Endothelial cell (in vitro differentiated cells): ENCODE results near the gene NR1H2. TPM values are rescaled to one million over a fixed set of nuclear protein-coding genes. Genes with fewer than 3 reads are reported as not detected.

Source experiments
- DNase-seq: peaks from one replicate; pipeline ENCODE4 v3.0.0; 2021; ENCODE audit warnings: low spot score
- H3K27ac Mint-ChIP-seq: one replicate; pipeline ENCODE4 v1.8.0; 2021; ENCODE audit warnings: mixed read lengths, inconsistent platforms; ENCODE audit not compliant: unreplicated experiment
- H3K27me3 Mint-ChIP-seq: one replicate; pipeline ENCODE4 v1.8.0; 2021; ENCODE audit warnings: mild to moderate bottlenecking, moderate library complexity, mixed read lengths, inconsistent platforms; ENCODE audit not compliant: unreplicated experiment
- H3K36me3 Mint-ChIP-seq: one replicate; pipeline ENCODE4 v1.8.0; 2021; ENCODE audit warnings: mild to moderate bottlenecking, low read depth, mixed read lengths, inconsistent platforms; ENCODE audit not compliant: unreplicated experiment
- H3K4me1 Mint-ChIP-seq: one replicate; pipeline ENCODE4 v1.8.0; 2021; ENCODE audit warnings: mild to moderate bottlenecking, mixed read lengths, inconsistent platforms; ENCODE audit not compliant: unreplicated experiment
- H3K4me3 Mint-ChIP-seq: one replicate; pipeline ENCODE4 v1.8.0; 2021; ENCODE audit warnings: mild to moderate bottlenecking, mixed read lengths, inconsistent platforms; ENCODE audit not compliant: unreplicated experiment
- H3K9me3 Mint-ChIP-seq: one replicate; pipeline ENCODE4 v1.8.0; 2021; ENCODE audit warnings: mixed read lengths, inconsistent platforms; ENCODE audit not compliant: unreplicated experiment
- CTCF ChIP-seq: fragments of 200-600 bp; sonication (generic); IDR thresholded peaks from one replicate; pipeline ENCODE4 v1.5.0; 2021; ENCODE audit warnings: antibody characterized with exemption; ENCODE audit not compliant: unreplicated experiment
- total RNA-seq: library from RNA; stranded (reverse); fragmentation: NEBNext Ultra II Directional; extraction: Animal tissue kit (Norgen Biotek cat#: 25700); gene quantifications from one replicate; pipeline ENCODE4 v1.2.1, GENCODE V29; 2021; ENCODE audit not compliant: unreplicated experiment

The NR1H2 gene
- total RNA-seq, 1 donor from 2014 or later: 21.6 TPM

DNA sequence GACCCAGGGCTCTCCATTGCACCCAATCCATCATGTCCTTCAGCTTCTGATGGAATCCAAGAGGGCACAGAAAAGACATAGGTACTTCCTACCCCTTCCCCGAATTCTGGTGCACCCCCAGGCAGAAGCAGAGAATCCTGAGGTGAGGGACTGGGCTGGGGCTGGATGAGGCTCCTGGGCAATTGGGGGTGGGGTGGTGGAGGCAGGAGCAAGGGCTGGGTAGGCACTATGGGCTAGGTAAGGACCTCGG is 44.3 kb upstream of the NR1H2 start:
- Mint-ChIP-seq H3K27me3 (peaks cover 31% of the 10 kb centered on the region), H3K36me3 (peaks cover 36% of the 10 kb centered on the region), H3K27ac (no peak overlapping the region)

GRCh38 chr19:50332244-50333038 is 43.8 kb upstream of the NR1H2 start:
- H3K27me3 Mint-ChIP-seq: peaks cover 26% of the 10 kb centered on the region
- H3K4me1 Mint-ChIP-seq: no peaks in the 10 kb centered on the region
- H3K4me3 Mint-ChIP-seq: no peak overlapping the region

More for the DNA sequence above, 44.3 kb upstream of the NR1H2 start:
- Mint-ChIP-seq H3K9me3 (peaks cover 40% of the 10 kb centered on the region), H3K4me1 (no peaks in the 10 kb centered on the region), H3K4me3 (no peak overlapping the region)
- no peak for DNase-seq
- TF ChIP-seq CTCF: no peak

GRCh38 chr19:50333235-50333736 is 43.0 kb upstream of the NR1H2 start:
- Mint-ChIP-seq H3K27me3 (peaks cover 22% of the 10 kb centered on the region), H3K4me3 (no peak overlapping the region), H3K36me3 (peaks cover 27% of the 10 kb centered on the region), H3K9me3 (peaks cover 31% of the 10 kb centered on the region), H3K27ac (no peak overlapping the region), H3K4me1 (no peaks in the 10 kb centered on the region)
- DNase-seq: no peak
- no peak for TF ChIP-seq CTCF

More at GRCh38 chr19:50332244-50333038, 43.8 kb upstream of the NR1H2 start:
- Mint-ChIP-seq H3K36me3 (peaks cover 30% of the 10 kb centered on the region), H3K27ac (no peak overlapping the region), H3K9me3 (peaks cover 35% of the 10 kb centered on the region)
- DNase-seq: no peak
- no peak for TF ChIP-seq CTCF

DNA sequence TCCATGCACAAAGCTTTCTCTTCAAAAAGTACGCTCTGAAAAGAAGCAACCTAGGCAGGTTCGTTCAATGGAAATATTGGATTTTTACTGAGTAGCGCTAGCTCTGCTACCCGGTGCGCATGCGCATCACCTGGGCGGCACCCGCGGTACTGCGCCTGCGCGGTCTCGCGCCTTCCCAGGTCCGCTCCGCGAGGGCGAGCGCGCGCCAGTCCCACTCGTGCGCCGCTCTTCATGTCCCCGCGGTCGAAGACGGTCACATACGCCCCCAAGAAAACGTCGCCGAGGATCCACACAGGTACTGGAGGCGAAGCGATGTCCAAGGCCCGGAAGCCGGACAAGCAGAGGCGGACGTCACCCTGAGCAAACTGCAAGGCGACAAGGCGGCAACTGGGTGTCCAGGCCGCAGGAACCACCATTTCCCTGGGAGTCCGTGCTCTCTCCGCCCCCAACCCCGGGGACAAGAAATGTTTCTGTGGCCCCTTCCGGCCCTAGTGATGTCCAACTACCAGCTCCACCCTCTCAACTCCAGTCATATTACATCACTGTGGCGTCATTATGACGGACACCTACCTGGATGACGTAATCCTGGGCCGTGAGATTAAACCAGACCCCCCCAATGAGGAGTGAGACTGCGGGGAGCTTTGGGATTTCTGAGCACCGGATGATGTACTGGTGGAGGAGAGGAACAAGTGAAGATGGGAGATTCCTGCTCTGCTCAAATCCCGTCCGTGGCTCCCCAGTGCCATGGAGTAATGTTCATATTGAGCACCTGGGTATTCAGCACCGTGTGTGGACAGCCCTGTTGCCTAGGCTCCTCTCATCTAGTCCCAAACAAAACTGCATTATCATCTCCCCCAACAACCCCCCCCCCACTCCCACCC is 42.3 kb upstream of the NR1H2 start:
- H3K27me3 Mint-ChIP-seq: peaks cover 22% of the 10 kb centered on the region
- DNase-seq: no peak
- peaks cover 27% of the 10 kb centered on the region for H3K36me3 Mint-ChIP-seq
- no peak overlapping the region for H3K27ac Mint-ChIP-seq
- H3K4me3 Mint-ChIP-seq: no peak overlapping the region
- TF ChIP-seq CTCF: no peak
- H3K9me3 Mint-ChIP-seq: peaks cover 31% of the 10 kb centered on the region
- H3K4me1 Mint-ChIP-seq: no peaks in the 10 kb centered on the region
